AG04450 (cell line): ENCODE results near the gene ZNF442. TPM values are rescaled to one million over a fixed set of nuclear protein-coding genes. Genes with fewer than 3 reads are reported as not detected.
"Not testable (repeated sequence)": the region's sequence is repeated elsewhere in the genome, so short reads cannot be mapped to it uniquely, and the experiment has no call there.

Source experiments
- CTCF ChIA-PET: fragments of 300-600, 350-600 bp; formaldehyde crosslinking; extraction: SDS; loops from one replicate; lab custom pipeline; 2022; ENCODE audit warnings: antibody characterized with exemption, inconsistent platforms; lab: Charles Lee
- POLR2A ChIA-PET: fragments of 350-600 bp; formaldehyde crosslinking; extraction: SDS; loops from one replicate; lab custom pipeline; 2021; ENCODE audit warnings: antibody characterized with exemption, inconsistent platforms; lab: Yijun Ruan, JAX
- DNase-seq: peaks from one replicate; pipeline ENCODE4 v3.0.0-alpha.2; 2011; ENCODE audit warnings: low read depth, low spot score
- H3K27ac ChIP-seq: one replicate; pipeline ENCODE4 v1.5.1; 2012; ENCODE audit warnings: low read depth, low read length, control low read depth
- H3K27me3 ChIP-seq: one replicate; pipeline ENCODE4 v1.6.0; 2012; ENCODE audit warnings: low read length; ENCODE audit not compliant: control insufficient read depth, insufficient read depth
- H3K4me3 ChIP-seq: 2 replicates; pipeline ENCODE4 v1.5.1; 2011; ENCODE audit warnings: mild to moderate bottlenecking, low read depth, low read length, control low read depth
- H3K9me3 ChIP-seq: 2 replicates; pipeline ENCODE4 v1.5.1; 2012; ENCODE audit warnings: low read length; ENCODE audit not compliant: control insufficient read depth, insufficient read depth
- CTCF ChIP-seq: IDR thresholded peaks from 2 replicates; pipeline ENCODE4 v1.5.1; 2011; ENCODE audit warnings: low read depth, low read length, control low read depth, inconsistent platforms
- polyA minus RNA-seq: library from RNA; depleted of rRNA, polyadenylated mRNA; stranded (reverse); fragments of >200 nt; gene quantifications from 2 replicates; pipeline ENCODE4 v1.2.3, GENCODE V29; 2011; rRNA and poly(A)+ RNA removed
- polyA plus RNA-seq: library from polyadenylated mRNA; depleted of rRNA; stranded (reverse); fragments of >200 nt; gene quantifications from 2 replicates; pipeline ENCODE4 v1.2.3, GENCODE V29; 2011; rRNA removed

ZNF442 gene
- polyA plus RNA-seq (1.2 and 1.4 TPM in 2 replicates), polyA minus RNA-seq (1.1 and 4.0 TPM in 2 replicates)

- Histone ChIP-seq H3K27ac (no peak within 1 kb of the TSS), H3K27me3 (no peaks in the 10 kb centered on the region), H3K9me3 (peaks cover 15% of the 10 kb centered on the region), H3K4me3 (peak within 1 kb of the TSS; percentile 91)
- ChIA-PET POLR2A (interaction anchor here (0.6 to 1.4 kb wide), 9 partner anchors 32 to 313 kb away, joined by 3 to 11 read pairs (median 3); partner anchors contain the start of genes ZNF443, ZNF490, ZNF563 and ZNF564), CTCF (interaction anchor here (0.6 to 2.0 kb wide), 15 partner anchors 9 to 568 kb away, joined by 3 to 15 read pairs (median 4); partner anchors contain the start of genes ZNF20, ZNF563 and ZNF878)
- TF ChIP-seq CTCF = peak; percentile 79
- DNase-seq = peak; percentile 82
These were observed at the start of gene ZNF442 for GRCh38 chr19:12365236-12366162. Gene ZNF442 (minus strand): TSS chr19:12365683. CDS start chr19:12363631, 2,052 bp downstream.

- CTCF ChIA-PET = no interaction called here
- no peaks in the 10 kb centered on the region for H3K27me3 ChIP-seq
- POLR2A ChIA-PET = no interaction called here
- H3K4me3 ChIP-seq = no peak overlapping the region
- H3K9me3 ChIP-seq = peaks cover 9% of the 10 kb centered on the region
- DNase-seq = no peak
- H3K27ac ChIP-seq = no peak overlapping the region
- TF ChIP-seq CTCF = no peak
These were observed 46.4 kb upstream of the ZNF442 start for GRCh38 chr19:12411893-12412292.

- ChIA-PET CTCF (no interaction called here), POLR2A (interaction anchor here (0.7 to 0.8 kb wide), 3 partner anchors 35 to 237 kb away, joined by 3 to 10 read pairs (median 4); partner anchors contain the start of genes ZNF442 and ZNF709)
- Histone ChIP-seq H3K4me3 (peak within 1 kb of the TSS; percentile 80), H3K27me3 (no peaks in the 10 kb centered on the region), H3K27ac (peak within 1 kb of the TSS; percentile 21), H3K9me3 (no peaks in the 10 kb centered on the region)
- DNase-seq = peak; percentile 79
- TF ChIP-seq CTCF = no peak
These were observed 35.4 kb upstream of the ZNF442 start, which contains the start of gene ZNF799 for GRCh38 chr19:12400633-12401502. Gene ZNF799 (minus strand): TSS chr19:12401271. CDS start chr19:12401070, 201 bp downstream.

GRCh38 chr19:12399901-12400632 is 34.6 kb upstream of the ZNF442 start:
- H3K9me3 ChIP-seq, DNase-seq, H3K27me3 ChIP-seq: not testable (repeated sequence)
- POLR2A ChIA-PET = interaction anchor here (0.8 kb wide), 1 partner anchor 35 kb away, joined by 4 read pairs; the partner anchor contains the start of gene ZNF442
- CTCF ChIA-PET = interaction anchor here (0.9 kb wide), 1 partner anchor 39 kb away, joined by 5 read pairs; no protein-coding TSS in a partner anchor
- peak overlapping the region; percentile 80 for H3K4me3 ChIP-seq
- peak overlapping the region; percentile 21 for H3K27ac ChIP-seq

- H3K9me3 ChIP-seq, H3K27me3 ChIP-seq, H3K4me3 ChIP-seq, H3K27ac ChIP-seq, DNase-seq, POLR2A ChIA-PET, CTCF ChIA-PET: not testable (repeated sequence)
These were observed 25.7 kb upstream of the ZNF442 start for GRCh38 chr19:12391148-12391547.

GRCh38 chr19:12386365-12386764 is 20.9 kb upstream of the ZNF442 start:
- H3K9me3 ChIP-seq = peaks cover 23% of the 10 kb centered on the region
- H3K4me3 ChIP-seq, CTCF ChIA-PET, DNase-seq, H3K27me3 ChIP-seq, H3K27ac ChIP-seq, POLR2A ChIA-PET: not testable (repeated sequence)
